Endothelial cell (in vitro differentiated cells): Measurements from ENCODE around the gene WDR18. TPM values are rescaled to one million over a fixed set of nuclear protein-coding genes. Genes with fewer than 3 reads are reported as not detected.

Experiments
- DNase-seq: peaks from one replicate; pipeline ENCODE4 v3.0.0; 2021; ENCODE audit warnings: low spot score
- H3K27ac Mint-ChIP-seq: one replicate; pipeline ENCODE4 v1.8.0; 2021; ENCODE audit warnings: mixed read lengths, inconsistent platforms; ENCODE audit not compliant: unreplicated experiment
- H3K27me3 Mint-ChIP-seq: one replicate; pipeline ENCODE4 v1.8.0; 2021; ENCODE audit warnings: mild to moderate bottlenecking, moderate library complexity, mixed read lengths, inconsistent platforms; ENCODE audit not compliant: unreplicated experiment
- H3K36me3 Mint-ChIP-seq: one replicate; pipeline ENCODE4 v1.8.0; 2021; ENCODE audit warnings: mild to moderate bottlenecking, low read depth, mixed read lengths, inconsistent platforms; ENCODE audit not compliant: unreplicated experiment
- H3K4me1 Mint-ChIP-seq: one replicate; pipeline ENCODE4 v1.8.0; 2021; ENCODE audit warnings: mild to moderate bottlenecking, mixed read lengths, inconsistent platforms; ENCODE audit not compliant: unreplicated experiment
- H3K4me3 Mint-ChIP-seq: one replicate; pipeline ENCODE4 v1.8.0; 2021; ENCODE audit warnings: mild to moderate bottlenecking, mixed read lengths, inconsistent platforms; ENCODE audit not compliant: unreplicated experiment
- H3K9me3 Mint-ChIP-seq: one replicate; pipeline ENCODE4 v1.8.0; 2021; ENCODE audit warnings: mixed read lengths, inconsistent platforms; ENCODE audit not compliant: unreplicated experiment
- total RNA-seq: library from RNA; stranded (reverse); fragmentation: NEBNext Ultra II Directional; extraction: Animal tissue kit (Norgen Biotek cat#: 25700); gene quantifications from one replicate; pipeline ENCODE4 v1.2.1, GENCODE V29; 2021; ENCODE audit not compliant: unreplicated experiment
- TF ChIP-seq, protein P1 (sequence below): fragments of 200-600 bp; sonication (generic); IDR thresholded peaks from one replicate; pipeline ENCODE4 v1.5.0; 2021; ENCODE audit warnings: antibody characterized with exemption; ENCODE audit not compliant: unreplicated experiment

The WDR18 gene
- total RNA-seq, 1 donor from 2014 or later = 53.1 TPM

DNA sequence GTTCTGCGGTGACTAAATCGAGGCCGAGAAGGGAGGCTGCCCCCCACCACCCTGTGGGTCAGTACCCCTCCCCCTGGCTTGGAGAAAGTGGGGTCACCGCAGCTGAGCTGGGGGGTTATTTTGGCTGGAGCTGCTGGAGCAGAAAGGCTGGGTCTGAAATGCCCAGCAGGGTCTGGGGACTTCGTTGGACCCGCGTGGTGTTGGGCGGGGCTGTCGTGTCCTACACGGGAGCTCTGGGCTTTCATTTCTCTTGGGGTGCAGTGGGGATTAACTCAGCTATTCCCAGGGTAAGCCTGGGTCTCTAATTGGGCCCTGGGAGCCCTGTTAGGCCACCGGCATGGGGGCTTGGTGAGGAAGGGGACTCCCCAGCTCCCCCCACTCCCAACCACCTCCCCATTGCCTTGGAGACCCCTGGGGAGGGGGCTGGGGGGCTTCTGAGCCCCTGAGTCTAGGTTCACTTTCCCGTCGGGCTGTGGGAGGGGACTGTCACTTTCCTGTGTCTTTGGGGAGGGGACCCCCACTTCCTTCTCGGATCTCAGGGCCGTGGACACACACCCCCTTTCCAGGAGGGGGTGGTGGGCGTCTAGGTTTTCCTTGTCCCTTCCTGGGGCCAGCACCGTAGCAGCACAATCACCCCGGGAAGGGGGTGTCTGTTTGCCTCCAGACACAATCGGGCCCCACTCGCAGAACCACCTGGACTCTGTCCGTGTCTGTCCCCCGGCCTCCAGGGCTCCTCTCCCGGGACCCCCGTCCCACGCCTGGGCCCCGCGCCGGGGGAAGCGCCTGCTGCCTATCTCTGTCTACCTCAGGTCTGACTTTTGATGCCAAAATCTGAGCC is 10.2 kb upstream of the WDR18 start:
- TF ChIP-seq, protein P1, sequence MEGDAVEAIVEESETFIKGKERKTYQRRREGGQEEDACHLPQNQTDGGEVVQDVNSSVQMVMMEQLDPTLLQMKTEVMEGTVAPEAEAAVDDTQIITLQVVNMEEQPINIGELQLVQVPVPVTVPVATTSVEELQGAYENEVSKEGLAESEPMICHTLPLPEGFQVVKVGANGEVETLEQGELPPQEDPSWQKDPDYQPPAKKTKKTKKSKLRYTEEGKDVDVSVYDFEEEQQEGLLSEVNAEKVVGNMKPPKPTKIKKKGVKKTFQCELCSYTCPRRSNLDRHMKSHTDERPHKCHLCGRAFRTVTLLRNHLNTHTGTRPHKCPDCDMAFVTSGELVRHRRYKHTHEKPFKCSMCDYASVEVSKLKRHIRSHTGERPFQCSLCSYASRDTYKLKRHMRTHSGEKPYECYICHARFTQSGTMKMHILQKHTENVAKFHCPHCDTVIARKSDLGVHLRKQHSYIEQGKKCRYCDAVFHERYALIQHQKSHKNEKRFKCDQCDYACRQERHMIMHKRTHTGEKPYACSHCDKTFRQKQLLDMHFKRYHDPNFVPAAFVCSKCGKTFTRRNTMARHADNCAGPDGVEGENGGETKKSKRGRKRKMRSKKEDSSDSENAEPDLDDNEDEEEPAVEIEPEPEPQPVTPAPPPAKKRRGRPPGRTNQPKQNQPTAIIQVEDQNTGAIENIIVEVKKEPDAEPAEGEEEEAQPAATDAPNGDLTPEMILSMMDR = no peak
- Mint-ChIP-seq H3K36me3 (peaks cover 20% of the 10 kb centered on the region), H3K4me1 (no peaks in the 10 kb centered on the region), H3K27ac (no peak overlapping the region), H3K4me3 (no peak overlapping the region), H3K27me3 (peaks cover 4% of the 10 kb centered on the region), H3K9me3 (no peaks in the 10 kb centered on the region)
- no peak for DNase-seq

GRCh38 chr19:974564-975257 is 9.4 kb upstream of the WDR18 start:
- DNase-seq = no peak
- Mint-ChIP-seq H3K27me3 (peaks cover 4% of the 10 kb centered on the region), H3K9me3 (no peaks in the 10 kb centered on the region), H3K27ac (no peak overlapping the region), H3K36me3 (peaks cover 17% of the 10 kb centered on the region), H3K4me3 (no peak overlapping the region), H3K4me1 (no peaks in the 10 kb centered on the region)
- TF ChIP-seq, protein P1 = no peak

DNA sequence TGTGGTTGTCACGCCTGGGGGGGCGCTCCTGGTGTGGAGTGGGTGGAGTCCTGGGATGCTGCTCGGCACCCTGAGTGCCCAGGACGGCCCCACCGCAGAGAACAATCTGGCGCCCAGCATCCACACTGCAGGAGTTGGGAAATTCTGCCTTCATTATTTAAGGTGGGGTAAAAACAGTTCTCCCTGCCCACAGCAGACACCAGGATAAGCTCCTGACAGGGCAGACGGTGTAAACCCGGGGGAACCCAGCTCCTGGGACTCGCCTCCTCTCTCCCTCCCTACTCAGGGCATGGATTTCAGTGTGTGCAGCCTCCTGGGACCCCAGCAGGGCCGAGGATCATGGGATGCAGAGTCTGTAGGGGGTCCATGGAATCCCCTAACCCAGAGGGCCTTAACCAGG is 7.7 kb upstream of the WDR18 start:
- TF ChIP-seq, protein P1 = no peak
- H3K9me3 Mint-ChIP-seq = no peaks in the 10 kb centered on the region
- H3K27ac Mint-ChIP-seq = no peak overlapping the region
- DNase-seq = no peak
- no peak overlapping the region for H3K4me3 Mint-ChIP-seq
- H3K36me3 Mint-ChIP-seq = peaks cover 11% of the 10 kb centered on the region
- H3K4me1 Mint-ChIP-seq = no peaks in the 10 kb centered on the region
- H3K27me3 Mint-ChIP-seq = peaks cover 2% of the 10 kb centered on the region

DNA sequence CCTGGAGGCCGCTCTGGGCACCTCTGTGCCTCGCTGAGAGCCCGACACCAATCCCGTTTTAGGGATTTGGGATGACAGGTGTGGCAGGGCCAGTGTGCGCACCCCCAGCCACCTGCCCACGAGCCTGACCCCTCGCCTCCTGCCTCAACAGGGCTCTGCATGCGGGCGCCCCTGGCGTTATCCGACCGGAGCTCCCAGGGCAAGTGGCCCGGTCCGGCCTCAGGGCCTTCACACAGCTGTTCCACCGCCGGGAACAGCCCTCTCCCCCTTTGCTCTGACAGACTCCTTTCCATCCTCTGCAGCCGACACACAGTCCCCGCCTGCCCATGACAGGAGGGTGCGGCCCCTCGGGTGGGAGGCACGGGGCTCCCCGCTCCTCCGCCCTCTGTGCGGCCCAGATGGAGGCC is 7.1 kb upstream of the WDR18 start:
- no peak overlapping the region for H3K27ac Mint-ChIP-seq
- H3K9me3 Mint-ChIP-seq = no peaks in the 10 kb centered on the region
- H3K36me3 Mint-ChIP-seq = peaks cover 11% of the 10 kb centered on the region
- no peak overlapping the region for H3K4me3 Mint-ChIP-seq
- peaks cover 2% of the 10 kb centered on the region for H3K27me3 Mint-ChIP-seq
- DNase-seq = no peak
- TF ChIP-seq, protein P1 = no peak
- no peaks in the 10 kb centered on the region for H3K4me1 Mint-ChIP-seq

GRCh38 chr19:979318-979741 is 4.8 kb upstream of the WDR18 start:
- TF ChIP-seq, protein P1 = no peak
- Mint-ChIP-seq H3K4me3 (no peak overlapping the region), H3K4me1 (no peaks in the 10 kb centered on the region), H3K27ac (no peak overlapping the region), H3K36me3 (peaks cover 6% of the 10 kb centered on the region), H3K27me3 (peaks cover 2% of the 10 kb centered on the region), H3K9me3 (no peaks in the 10 kb centered on the region)
- DNase-seq = no peak
